Fibroblast of lung (primary cell): ENCODE measurements around the gene CFAP77. TPM values are rescaled to one million over a fixed set of nuclear protein-coding genes. Genes with fewer than 3 reads are reported as not detected.

Source experiments
- DNase-seq, 2 donors: peaks; one replicate each; pipeline versions ENCODE4 v3.0.0 to v3.0.0-alpha.2; 2010; ENCODE audit warnings: low read depth in 2 of 2
- H2AFZ ChIP-seq: 2 replicates; pipeline ENCODE4 v1.5.1; 2012; ENCODE audit warnings: low read length, control low read depth, inconsistent platforms
- H3K27ac ChIP-seq: 2 replicates; pipeline ENCODE4 v1.5.1; 2011; ENCODE audit warnings: low read length, control low read depth; ENCODE audit not compliant: insufficient read depth
- H3K27me3 ChIP-seq: 2 replicates; pipeline ENCODE4 v1.5.1; 2011; ENCODE audit warnings: mild to moderate bottlenecking, low read length; ENCODE audit not compliant: control insufficient read depth, insufficient read depth
- H3K36me3 ChIP-seq: 2 replicates; pipeline ENCODE4 v1.5.1; 2011; ENCODE audit warnings: low read length; ENCODE audit not compliant: control insufficient read depth, insufficient read depth
- H3K4me1 ChIP-seq: 2 replicates; pipeline ENCODE4 v1.5.1; 2011; ENCODE audit warnings: low read length; ENCODE audit not compliant: control insufficient read depth, insufficient read depth; ENCODE audit errors: extremely low read depth
- H3K4me2 ChIP-seq: 2 replicates; pipeline ENCODE4 v1.5.1; 2011; ENCODE audit warnings: low read length, control low read depth; ENCODE audit not compliant: insufficient read depth; ENCODE audit errors: extremely low read depth
- H3K4me3 ChIP-seq, 4 experiments: fragments of 200-600 bp in 1 of 4; sonication (generic) in 1 of 4; replicated peaks in 1 of 4; 2 replicates each; pipeline ENCODE4 v1.5.1; 2011 to 2016; ENCODE audit warnings: low read length in 4 of 4, low read depth in 3 of 4, mild to moderate bottlenecking in 3 of 4, control low read depth in 2 of 4, inconsistent platforms in 1 of 4, mixed read lengths in 1 of 4; ENCODE audit not compliant: insufficient read depth in 1 of 4; ENCODE audit errors: control extremely low read depth in 1 of 4
- H3K79me2 ChIP-seq: 2 replicates; pipeline ENCODE4 v1.5.1; 2012; ENCODE audit warnings: mild to moderate bottlenecking, low read length, inconsistent platforms; ENCODE audit not compliant: control insufficient read depth, insufficient read depth
- H3K9ac ChIP-seq: 2 replicates; pipeline ENCODE4 v1.5.1; 2011; ENCODE audit warnings: mild to moderate bottlenecking, low read length, control low read depth; ENCODE audit not compliant: insufficient read depth
- H3K9me3 ChIP-seq: 2 replicates; pipeline ENCODE4 v1.5.1; 2012; ENCODE audit warnings: low read depth, low read length; ENCODE audit not compliant: control insufficient read depth, insufficient read depth
- H4K20me1 ChIP-seq: 2 replicates; pipeline ENCODE4 v1.5.1; 2011; ENCODE audit warnings: low read length; ENCODE audit not compliant: control insufficient read depth, insufficient read depth; ENCODE audit errors: extremely low read depth
- EZH2 ChIP-seq: IDR thresholded peaks from 2 replicates; pipeline ENCODE4 v1.5.1; 2012; ENCODE audit warnings: low read length, control low read depth, mild to moderate bottlenecking; ENCODE audit errors: missing control alignments
- polyA plus RNA-seq, 2 donors: library from polyadenylated mRNA; depleted of rRNA in 1 of 2; stranded (reverse) in 1 of 2; unstranded in 1 of 2; fragments of >200 nt; gene quantifications; 2 replicates each; pipeline ENCODE4 v1.2.1, GENCODE V29; 2011 to 2012; ENCODE audit warnings: missing spikeins in 1 of 2
- total RNA-seq: library from RNA; depleted of rRNA; stranded (reverse); fragments of >200 nt; gene quantifications from 2 replicates; pipeline ENCODE4 v1.2.1, GENCODE V29; 2014
- TF ChIP-seq, protein P1 (sequence below), 2 donors: IDR thresholded peaks in 1 of 2; conservative IDR thresholded peaks in 1 of 2; 1 replicate in 1 of 2; 2 replicates in 1 of 2; pipeline ENCODE4 v1.5.1; 2011 to 2012; ENCODE audit warnings: low read length in 2 of 2, control low read depth in 1 of 2, inconsistent platforms in 1 of 2, low read depth in 1 of 2, mild to moderate bottlenecking in 1 of 2

The CFAP77 gene
- total and polyA plus RNA-seq, 2 donors (not counting 1 experiment from before 2014, with no cell fraction given): not detected

- Histone ChIP-seq H2AFZ (no peak overlapping the region), H3K79me2 (no peaks in the 10 kb centered on the region), H3K4me2 (no peak overlapping the region), H3K27me3 (peaks cover 6% of the 10 kb centered on the region), H3K9me3 (no peaks in the 10 kb centered on the region), H3K36me3 (no peaks in the 10 kb centered on the region), H3K9ac (no peak overlapping the region), H4K20me1 (no peaks in the 10 kb centered on the region), H3K4me1 (no peaks in the 10 kb centered on the region), H3K27ac (no peak overlapping the region), H3K4me3 (no peak overlapping the region)
- DNase-seq: no peak
- TF ChIP-seq, protein P1, sequence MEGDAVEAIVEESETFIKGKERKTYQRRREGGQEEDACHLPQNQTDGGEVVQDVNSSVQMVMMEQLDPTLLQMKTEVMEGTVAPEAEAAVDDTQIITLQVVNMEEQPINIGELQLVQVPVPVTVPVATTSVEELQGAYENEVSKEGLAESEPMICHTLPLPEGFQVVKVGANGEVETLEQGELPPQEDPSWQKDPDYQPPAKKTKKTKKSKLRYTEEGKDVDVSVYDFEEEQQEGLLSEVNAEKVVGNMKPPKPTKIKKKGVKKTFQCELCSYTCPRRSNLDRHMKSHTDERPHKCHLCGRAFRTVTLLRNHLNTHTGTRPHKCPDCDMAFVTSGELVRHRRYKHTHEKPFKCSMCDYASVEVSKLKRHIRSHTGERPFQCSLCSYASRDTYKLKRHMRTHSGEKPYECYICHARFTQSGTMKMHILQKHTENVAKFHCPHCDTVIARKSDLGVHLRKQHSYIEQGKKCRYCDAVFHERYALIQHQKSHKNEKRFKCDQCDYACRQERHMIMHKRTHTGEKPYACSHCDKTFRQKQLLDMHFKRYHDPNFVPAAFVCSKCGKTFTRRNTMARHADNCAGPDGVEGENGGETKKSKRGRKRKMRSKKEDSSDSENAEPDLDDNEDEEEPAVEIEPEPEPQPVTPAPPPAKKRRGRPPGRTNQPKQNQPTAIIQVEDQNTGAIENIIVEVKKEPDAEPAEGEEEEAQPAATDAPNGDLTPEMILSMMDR (conservative IDR thresholded peaks at IDR 0.05 in 1 of 2, IDR thresholded peaks at IDR 0.05 in 1 of 2; ENCODE audit: low read depth in 1 of 2, low read length in 2 of 2): no peak
- TF ChIP-seq EZH2: no peak
Measured at GRCh38 chr9:132458432-132458831, 48.4 kb downstream of the CFAP77 start.

DNA sequence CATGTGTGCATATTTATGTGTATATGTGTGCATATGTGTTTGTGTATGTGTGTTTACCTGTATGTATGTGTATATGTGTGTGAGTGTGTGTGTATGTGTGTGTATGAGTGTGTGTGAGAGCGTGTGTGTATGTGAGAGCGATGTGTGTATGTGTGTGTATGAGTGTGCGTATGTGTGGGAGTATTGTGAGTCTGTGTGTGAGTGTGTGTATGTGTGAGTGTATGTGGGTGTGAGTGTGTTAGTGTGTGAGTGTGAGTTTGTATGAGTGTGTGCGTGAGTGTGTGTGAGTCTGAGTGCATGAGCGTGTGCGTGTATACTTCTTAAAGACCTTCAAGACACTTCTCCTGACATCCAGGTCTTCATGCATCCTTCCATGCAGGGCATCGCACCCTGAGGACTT lies 49.6 kb downstream of the CFAP77 start:
- Histone ChIP-seq H3K79me2 (no peaks in the 10 kb centered on the region), H3K9ac (no peak overlapping the region), H3K4me2 (no peak overlapping the region), H4K20me1 (no peaks in the 10 kb centered on the region), H3K36me3 (no peaks in the 10 kb centered on the region), H3K4me3 (no peak overlapping the region), H3K4me1 (no peaks in the 10 kb centered on the region), H3K27ac (no peak overlapping the region), H3K9me3 (no peaks in the 10 kb centered on the region), H3K27me3 (peaks cover 1% of the 10 kb centered on the region), H2AFZ (no peak overlapping the region)
- DNase-seq: no peak
- TF ChIP-seq, protein P1 (conservative IDR thresholded peaks at IDR 0.05 in 1 of 2, IDR thresholded peaks at IDR 0.05 in 1 of 2; ENCODE audit: low read depth in 1 of 2, low read length in 2 of 2): no peak
- no peak for TF ChIP-seq EZH2

DNA sequence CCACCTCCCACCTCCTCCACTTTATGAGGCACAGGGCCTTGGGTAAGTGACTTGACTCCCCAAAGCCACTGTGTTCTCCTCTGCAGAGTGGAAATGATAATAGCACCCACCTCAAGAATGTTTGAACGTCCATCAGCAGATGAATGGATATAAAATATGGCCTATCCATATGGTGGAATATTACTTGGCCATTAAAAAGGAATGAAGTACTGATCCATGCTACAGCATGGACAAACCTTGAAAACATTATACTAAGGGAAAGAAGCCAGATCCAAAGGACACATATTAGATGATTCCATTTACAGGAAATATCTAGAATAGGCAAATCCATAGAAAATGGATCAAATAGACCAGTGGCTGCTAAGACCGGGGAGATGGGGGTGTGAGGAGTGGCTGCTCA lies 50.2 kb downstream of the CFAP77 start:
- Histone ChIP-seq H2AFZ (no peak overlapping the region), H3K4me1 (no peaks in the 10 kb centered on the region), H3K4me2 (no peak overlapping the region), H3K27ac (no peak overlapping the region), H3K9ac (no peak overlapping the region), H3K27me3 (peaks cover 1% of the 10 kb centered on the region), H4K20me1 (no peaks in the 10 kb centered on the region), H3K4me3 (no peak overlapping the region), H3K9me3 (no peaks in the 10 kb centered on the region), H3K36me3 (no peaks in the 10 kb centered on the region), H3K79me2 (no peaks in the 10 kb centered on the region)
- DNase-seq: no peak
- TF ChIP-seq, protein P1 (conservative IDR thresholded peaks at IDR 0.05 in 1 of 2, IDR thresholded peaks at IDR 0.05 in 1 of 2; ENCODE audit: low read depth in 1 of 2, low read length in 2 of 2): no peak
- no peak for TF ChIP-seq EZH2
